SU-DHL-6 (cell line): ENCODE results near the gene C18orf32.

Source experiments
- H2AFZ ChIP-seq: fragments of 200-600 bp; sonication (generic); 2 replicates; pipeline ENCODE4 v1.6.1; 2014; ENCODE audit warnings: low read depth, mild to moderate bottlenecking, moderate library complexity, mixed read lengths, antibody characterized with exemption, low read length; ENCODE audit not compliant: severe bottlenecking
- H3F3A ChIP-seq: fragments of 200-600 bp; shearing (Covaris generic); 2 replicates; pipeline ENCODE4 v1.6.0; 2016; ENCODE audit warnings: antibody characterized with exemption, mild to moderate bottlenecking; ENCODE audit not compliant: insufficient read depth
- H3K27ac ChIP-seq: fragments of 200-600 bp; sonication (generic); 2 replicates; pipeline ENCODE4 v1.5.1; 2016; ENCODE audit warnings: low read depth, mild to moderate bottlenecking, low read length, moderate library complexity, mixed read lengths
- H3K27me3 ChIP-seq: fragments of 200-600 bp; sonication (generic), shearing (Covaris generic); 2 replicates; pipeline ENCODE4 v1.6.0; 2014; ENCODE audit warnings: mild to moderate bottlenecking, low read length
- H3K36me3 ChIP-seq: fragments of 200-600 bp; sonication (generic); 2 replicates; pipeline ENCODE4 v1.6.1; 2014; ENCODE audit warnings: mild to moderate bottlenecking, low read length, mixed read lengths
- H3K4me2 ChIP-seq: fragments of 300-600, 200-600 bp; shearing (Covaris generic), sonication (generic); 2 replicates; pipeline ENCODE4 v1.6.0; 2014; ENCODE audit warnings: low read length, low read depth, mild to moderate bottlenecking; ENCODE audit not compliant: poor library complexity, severe bottlenecking
- H3K4me3 ChIP-seq: fragments of 200-600 bp; sonication (generic); 2 replicates; pipeline ENCODE4 v1.5.1; 2014; ENCODE audit warnings: antibody characterized with exemption, low read length, mild to moderate bottlenecking, mixed read lengths; ENCODE audit not compliant: insufficient read depth, poor library complexity, severe bottlenecking
- H3K79me2 ChIP-seq: fragments of 200-600 bp; sonication (generic); 2 replicates; pipeline ENCODE4 v1.6.1; 2014; ENCODE audit warnings: mild to moderate bottlenecking, low read length, moderate library complexity; ENCODE audit not compliant: insufficient read depth
- H3K9ac ChIP-seq: fragments of 200-600 bp; sonication (generic); 2 replicates; pipeline ENCODE4 v1.7.0; 2014; ENCODE audit warnings: mild to moderate bottlenecking, low read length
- H3K9me2 ChIP-seq: fragments of 200-600 bp; sonication (generic); replicated peaks from 2 replicates; pipeline ENCODE4 v1.6.1; 2014; ENCODE audit warnings: low read length; ENCODE audit not compliant: insufficient read depth
- H3K9me3 ChIP-seq: fragments of 200-600 bp; sonication (generic); 2 replicates; pipeline ENCODE4 v1.6.1; 2014; ENCODE audit warnings: low read length, mixed read lengths; ENCODE audit not compliant: insufficient read depth
- H4K20me1 ChIP-seq: fragments of 200-600 bp; sonication (generic); 2 replicates; pipeline ENCODE4 v1.6.1; 2014; ENCODE audit warnings: low read depth, mild to moderate bottlenecking, antibody characterized with exemption, low read length, moderate library complexity, mixed read lengths
- CTCF ChIP-seq: fragments of 200-600 bp; sonication (generic); IDR thresholded peaks from one replicate; pipeline ENCODE4 v1.5.1; 2017; ENCODE audit warnings: antibody characterized with exemption, mild to moderate bottlenecking, low read length, moderate library complexity; ENCODE audit not compliant: insufficient read depth, poor library complexity, severe bottlenecking
- EZH2phosphoT487 ChIP-seq: fragments of 200-600 bp; sonication (generic), shearing (Covaris generic); conservative IDR thresholded peaks from 2 replicates; pipeline ENCODE4 v1.6.1; 2018; ENCODE audit warnings: mild to moderate bottlenecking, antibody characterized with exemption, low read length, moderate library complexity, mixed read lengths

C18orf32 gene

GRCh38 chr18:49486953-49487710 lies at the start of gene C18orf32:
Gene C18orf32 (minus strand): TSS chr18:49487234. CDS start chr18:49483748, 3,486 bp downstream.
- Histone ChIP-seq H3K4me3 (peak within 1 kb of the TSS; percentile 85), H3K9ac (peak within 1 kb of the TSS; percentile 75), H3K9me2 (no peaks in the 10 kb centered on the region), H3K4me2 (peak within 1 kb of the TSS; percentile 83), H3K27me3 (no peaks in the 10 kb centered on the region), H2AFZ (peak within 1 kb of the TSS; percentile 52), H4K20me1 (peaks cover 20% of the 10 kb centered on the region; the same call in 1 of the 2 replicates), H3K9me3 (no peaks in the 10 kb centered on the region), H3F3A (peaks cover 58% of the 10 kb centered on the region), H3K36me3 (peaks cover 44% of the 10 kb centered on the region), H3K79me2 (peaks cover 57% of the 10 kb centered on the region), H3K27ac (peak within 1 kb of the TSS; percentile 90)
- TF ChIP-seq CTCF (no peak), EZH2phosphoT487 (no peak)

DNA sequence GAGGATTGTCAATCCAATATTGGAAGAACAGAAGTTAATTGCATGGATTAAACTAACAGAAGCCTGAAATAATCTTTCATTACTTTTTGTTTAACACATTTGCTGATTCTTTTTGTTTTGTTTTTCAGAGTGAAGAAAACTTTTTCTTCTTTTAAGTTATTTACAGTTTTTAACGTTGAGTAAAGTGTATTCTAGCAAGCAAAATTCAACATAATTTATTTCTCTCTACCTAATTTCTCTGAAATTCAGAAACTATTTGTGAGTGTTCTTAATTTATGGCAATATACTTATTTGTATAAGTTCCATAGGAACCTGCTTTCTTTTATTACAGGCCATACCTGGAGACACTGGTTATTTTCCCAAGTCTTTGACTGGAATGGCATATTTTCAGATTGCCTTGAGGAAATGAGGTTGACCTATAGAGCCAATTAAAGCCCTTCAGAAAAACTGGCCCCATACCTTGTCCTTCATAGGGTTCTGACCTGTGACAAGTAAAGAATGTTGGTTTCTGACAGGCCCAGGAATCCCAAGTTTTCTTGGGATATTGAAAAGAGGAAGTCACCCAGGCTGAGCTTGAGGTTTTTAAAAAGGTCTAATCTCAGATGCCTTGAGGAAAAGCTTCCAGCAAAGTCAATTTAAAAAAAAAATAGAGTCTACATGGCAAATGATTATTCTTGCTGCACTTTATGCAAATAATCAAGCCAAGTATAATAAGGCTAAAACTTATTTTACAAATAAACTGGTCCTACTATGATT lies 48.0 kb upstream of the C18orf32 start:
- Histone ChIP-seq H4K20me1 (no peaks in the 10 kb centered on the region), H3K9ac (no peak overlapping the region), H3K36me3 (no peaks in the 10 kb centered on the region), H3K27ac (no peak overlapping the region), H3K9me2 (no peaks in the 10 kb centered on the region), H3K27me3 (no peaks in the 10 kb centered on the region), H3F3A (no peaks in the 10 kb centered on the region), H3K4me2 (no peak overlapping the region), H3K4me3 (no peak overlapping the region), H3K79me2 (no peaks in the 10 kb centered on the region), H2AFZ (no peak overlapping the region), H3K9me3 (peaks cover 12% of the 10 kb centered on the region; the same call in 1 of the 2 replicates)
- no peak for TF ChIP-seq EZH2phosphoT487
- no peak for TF ChIP-seq CTCF

DNA sequence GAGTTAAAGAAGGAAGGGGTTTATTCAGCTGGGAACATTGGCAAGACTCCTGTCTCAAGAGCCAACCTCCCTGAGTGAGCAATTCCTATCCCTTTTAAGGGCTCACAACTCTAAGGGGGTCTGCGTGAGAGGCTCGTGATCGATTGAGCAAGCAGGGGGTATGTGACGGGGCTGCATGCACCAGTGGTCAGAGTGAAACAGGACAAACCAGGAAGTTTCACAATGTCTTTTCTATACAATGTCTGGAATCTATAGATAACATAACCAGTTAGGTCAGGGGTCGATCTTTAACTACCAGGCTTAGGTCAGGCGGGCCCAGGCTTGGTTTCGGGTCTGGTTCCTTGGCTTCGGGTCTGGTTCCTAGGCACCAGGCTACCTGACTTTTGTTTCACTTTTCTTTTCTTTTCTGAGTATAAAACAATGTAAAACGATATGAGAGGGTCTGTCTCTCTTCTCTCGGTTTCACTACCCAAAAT lies 44.7 kb upstream of the C18orf32 start:
- H3K9ac ChIP-seq, result no peak overlapping the region
- H3K36me3 ChIP-seq, result no peaks in the 10 kb centered on the region
- no peaks in the 10 kb centered on the region for H4K20me1 ChIP-seq
- TF ChIP-seq CTCF, result no peak
- no peak for TF ChIP-seq EZH2phosphoT487
- H3K4me2 ChIP-seq, result no peak overlapping the region
- H3K9me3 ChIP-seq, result peaks cover 12% of the 10 kb centered on the region; the same call in 1 of the 2 replicates
- no peaks in the 10 kb centered on the region for H3K27me3 ChIP-seq
- H3K79me2 ChIP-seq, result no peaks in the 10 kb centered on the region
- H3K9me2 ChIP-seq, result no peaks in the 10 kb centered on the region
- no peak overlapping the region for H2AFZ ChIP-seq
- H3K27ac ChIP-seq, result no peak overlapping the region
- no peaks in the 10 kb centered on the region for H3F3A ChIP-seq
- H3K4me3 ChIP-seq, result no peak overlapping the region
